D721Med (cell line): ENCODE measurements around the gene ICE1.

Source experiments
- DNase-seq: peaks from one replicate; pipeline ENCODE4 v3.0.0; 2011; ENCODE audit warnings: low spot score; ENCODE audit not compliant: insufficient read length
- FAIRE-seq: peaks from 2 replicates; lab custom pipeline; 2011; peaks lifted over from hg19 to GRCh38; lab: Jason Lieb, UNC
- TF ChIP-seq, protein P1 (sequence below): IDR thresholded peaks from 2 replicates; pipeline ENCODE4 v1.5.1; 2012; ENCODE audit warnings: mild to moderate bottlenecking, control low read depth; ENCODE audit not compliant: insufficient read depth; ENCODE audit errors: missing control alignments

ICE1 gene

DNA sequence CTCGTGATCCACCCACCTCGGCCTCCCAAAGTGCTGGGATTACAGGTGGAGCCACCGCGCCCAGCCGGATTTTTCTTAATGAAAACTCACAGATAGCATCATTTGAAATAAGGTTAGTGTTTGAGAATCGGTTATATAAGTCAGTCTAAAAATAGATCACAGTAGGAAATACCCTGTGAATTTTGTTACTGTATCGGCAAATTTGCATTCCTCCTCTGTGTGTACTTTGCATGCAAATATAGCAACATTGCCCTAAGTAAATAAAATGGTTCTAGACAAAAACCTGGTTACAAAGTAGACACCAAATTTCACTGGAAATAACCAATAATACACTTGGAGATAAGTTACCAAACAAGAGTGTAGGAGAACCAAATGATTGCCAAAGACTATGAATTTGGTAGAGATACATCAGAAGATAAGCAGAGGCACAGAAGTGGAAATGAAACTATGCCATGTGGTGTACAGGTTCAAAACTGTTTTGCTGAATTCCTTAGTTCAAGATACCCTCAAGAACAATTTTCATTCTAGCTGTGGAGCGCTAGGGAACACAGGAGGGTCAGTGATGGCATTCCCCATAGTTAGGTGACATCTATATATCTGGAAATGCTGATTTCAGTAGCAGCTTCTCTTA, 58.1 kb downstream of the ICE1 start:
- FAIRE-seq (no peak), DNase-seq (no peak)
- TF ChIP-seq, protein P1, sequence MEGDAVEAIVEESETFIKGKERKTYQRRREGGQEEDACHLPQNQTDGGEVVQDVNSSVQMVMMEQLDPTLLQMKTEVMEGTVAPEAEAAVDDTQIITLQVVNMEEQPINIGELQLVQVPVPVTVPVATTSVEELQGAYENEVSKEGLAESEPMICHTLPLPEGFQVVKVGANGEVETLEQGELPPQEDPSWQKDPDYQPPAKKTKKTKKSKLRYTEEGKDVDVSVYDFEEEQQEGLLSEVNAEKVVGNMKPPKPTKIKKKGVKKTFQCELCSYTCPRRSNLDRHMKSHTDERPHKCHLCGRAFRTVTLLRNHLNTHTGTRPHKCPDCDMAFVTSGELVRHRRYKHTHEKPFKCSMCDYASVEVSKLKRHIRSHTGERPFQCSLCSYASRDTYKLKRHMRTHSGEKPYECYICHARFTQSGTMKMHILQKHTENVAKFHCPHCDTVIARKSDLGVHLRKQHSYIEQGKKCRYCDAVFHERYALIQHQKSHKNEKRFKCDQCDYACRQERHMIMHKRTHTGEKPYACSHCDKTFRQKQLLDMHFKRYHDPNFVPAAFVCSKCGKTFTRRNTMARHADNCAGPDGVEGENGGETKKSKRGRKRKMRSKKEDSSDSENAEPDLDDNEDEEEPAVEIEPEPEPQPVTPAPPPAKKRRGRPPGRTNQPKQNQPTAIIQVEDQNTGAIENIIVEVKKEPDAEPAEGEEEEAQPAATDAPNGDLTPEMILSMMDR = no peak

DNA sequence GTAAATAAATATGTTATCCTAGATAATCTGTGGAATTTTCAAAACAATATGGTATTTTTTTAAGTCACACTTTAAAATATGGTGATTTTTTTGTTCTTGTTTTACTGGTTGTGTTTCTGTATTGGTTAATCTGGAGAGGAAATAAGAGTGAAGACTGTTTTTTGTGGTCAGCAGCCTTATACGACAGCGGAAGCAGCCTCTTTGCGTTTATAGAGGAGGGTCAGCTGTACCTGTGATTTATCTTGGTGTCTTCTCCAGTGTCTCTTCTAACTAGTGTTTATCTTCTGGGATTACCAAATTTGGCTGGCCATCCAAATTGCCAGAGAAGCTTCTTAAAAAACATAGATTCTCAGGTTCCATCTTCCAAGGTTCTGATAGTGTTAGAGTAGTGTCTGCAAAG, 58.7 kb downstream of the ICE1 start:
- TF ChIP-seq, protein P1 = no peak
- no peak for DNase-seq
- no peak for FAIRE-seq

DNA sequence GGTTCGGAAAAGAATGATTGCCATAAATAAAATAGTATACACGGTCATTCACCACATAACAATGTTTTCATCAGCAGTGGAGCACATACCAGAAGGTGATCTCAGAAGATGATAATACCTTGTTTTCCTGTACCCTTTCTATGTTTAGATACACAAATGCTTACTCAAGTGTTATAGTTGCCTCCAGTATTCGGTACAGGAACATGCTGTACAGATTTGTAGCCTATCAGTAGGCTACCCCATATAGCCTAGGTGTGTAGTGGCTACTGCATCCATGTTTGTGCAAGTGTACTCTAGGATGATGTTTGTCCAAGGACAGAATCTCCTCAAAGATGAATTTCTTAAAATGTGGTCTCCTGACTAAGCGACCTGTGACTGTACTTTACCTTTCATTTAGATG, 59.2 kb downstream of the ICE1 start:
- DNase-seq (no peak), FAIRE-seq (no peak)
- TF ChIP-seq, protein P1 = no peak

DNA sequence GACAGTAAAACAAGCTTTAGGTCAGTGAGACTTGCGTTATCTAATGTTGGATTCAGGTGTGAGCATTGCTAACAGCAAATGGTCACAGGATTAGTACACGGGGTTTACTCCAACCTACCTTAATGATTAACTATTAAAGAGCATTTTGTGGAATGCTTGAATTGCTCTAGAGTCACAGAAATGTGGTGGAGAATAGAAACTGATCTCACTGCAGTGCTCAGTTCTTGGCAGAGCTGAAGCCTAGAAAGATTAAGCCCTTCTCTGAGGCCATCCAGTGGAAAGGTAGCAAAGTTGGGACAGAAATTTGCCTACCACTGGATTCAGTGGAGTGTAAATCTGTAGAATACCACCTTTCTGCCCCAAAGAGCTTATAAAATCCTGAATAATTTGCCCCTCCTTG, 60.9 kb downstream of the ICE1 start:
- TF ChIP-seq, protein P1 = no peak
- FAIRE-seq = no peak
- no peak for DNase-seq

DNA sequence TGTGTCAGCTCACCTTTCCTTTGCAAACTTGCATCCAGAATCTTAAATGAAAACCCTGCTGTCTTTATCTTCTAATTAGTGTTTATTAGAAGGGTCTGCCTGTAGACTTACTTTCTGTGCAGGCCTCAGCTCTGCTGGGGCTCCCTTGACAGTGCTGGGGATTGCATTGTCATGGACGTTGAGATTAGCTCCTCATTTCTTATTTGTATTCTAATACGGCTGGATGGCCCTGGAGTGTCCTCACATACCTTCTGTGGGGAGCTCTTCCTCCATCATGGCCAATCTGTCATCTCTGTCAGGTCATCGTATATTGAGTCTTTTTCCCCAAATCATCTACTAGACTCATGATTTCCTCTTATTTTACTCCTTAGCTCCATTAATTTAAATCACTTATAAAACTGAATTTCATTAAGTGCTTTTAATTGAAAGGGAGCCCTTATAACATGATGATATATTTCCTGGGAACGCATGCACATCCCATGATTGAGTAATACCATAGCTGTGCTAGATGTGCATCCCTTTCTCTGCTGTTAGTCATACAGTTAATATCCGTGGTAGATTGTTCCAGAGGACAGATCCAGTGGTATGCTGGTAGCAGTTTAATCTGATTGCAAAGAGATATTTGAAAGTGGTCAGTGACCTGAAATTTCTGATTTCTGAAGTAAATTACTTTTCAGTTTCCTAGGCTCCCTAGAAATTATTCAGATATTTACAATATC, 61.6 kb downstream of the ICE1 start:
- TF ChIP-seq, protein P1 = no peak
- FAIRE-seq = no peak
- no peak for DNase-seq

DNA sequence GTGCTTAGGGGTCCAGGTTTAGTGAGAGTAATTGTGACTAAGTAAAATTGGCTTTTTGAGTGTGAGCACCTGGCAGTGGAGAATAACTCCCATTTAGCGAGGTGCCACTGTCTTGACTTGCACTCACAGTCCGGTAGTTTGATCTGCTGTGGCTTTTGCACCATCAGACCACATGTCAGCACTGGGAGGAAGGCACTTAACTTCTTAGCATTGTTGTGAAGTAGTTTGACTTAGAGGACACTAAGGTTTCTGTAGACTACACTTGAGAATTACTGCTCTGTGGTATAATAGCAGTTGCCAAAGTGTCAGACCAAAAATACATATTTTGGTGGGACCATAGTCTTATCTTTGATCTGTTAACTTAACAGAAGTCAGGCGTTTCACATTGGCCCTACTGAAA, 63.6 kb downstream of the ICE1 start:
- TF ChIP-seq, protein P1 = no peak
- FAIRE-seq = no peak
- DNase-seq = no peak
